Left cardiac atrium (tissue), 4 donors: Measurements from ENCODE around the gene MLLT1. TPM values are rescaled to one million over a fixed set of nuclear protein-coding genes. Genes with fewer than 3 reads are reported as not detected.

Experiments used
- ATAC-seq, 2 donors: fragments of 200-7000 bp; cut with Tn5 transposase; one replicate each; pipeline ENCODE4 v1.9.1; 2020; ENCODE audit warnings: mild to moderate bottlenecking in 2 of 2, moderate library complexity in 2 of 2
- DNase-seq: peaks from one replicate; pipeline ENCODE4 v3.0.0-alpha.2; 2020
- intact Hi-C, 2 donors: fragments of 100-400 bp; cut with DNase I; formaldehyde crosslinking; loops; one replicate each; pipeline versions ENCODE4 v1.14.1 to v1.15.1; 2022 to 2023
- total RNA-seq, 2 donors: library from RNA; stranded (reverse); fragmentation: NEBNext Ultra II Directional; extraction: Animal tissue kit (Norgen Biotek cat#: 25700); gene quantifications; one replicate each; pipeline ENCODE4 v1.2.1, GENCODE V29; 2021
- donor health status: DM: no; HTN: yes; CAD: no.
- donor health status: DM: no; HTN: yes; CAD: no; lungs with severe emphysema.
- donor health status: DM: yes; HTN: yes; CAD: no.
- donor health status: Dilated cardiomyopathy.

MLLT1 gene
- total RNA-seq, 2 donors from 2014 or later, result 40.1 to 51.4 TPM

DNA sequence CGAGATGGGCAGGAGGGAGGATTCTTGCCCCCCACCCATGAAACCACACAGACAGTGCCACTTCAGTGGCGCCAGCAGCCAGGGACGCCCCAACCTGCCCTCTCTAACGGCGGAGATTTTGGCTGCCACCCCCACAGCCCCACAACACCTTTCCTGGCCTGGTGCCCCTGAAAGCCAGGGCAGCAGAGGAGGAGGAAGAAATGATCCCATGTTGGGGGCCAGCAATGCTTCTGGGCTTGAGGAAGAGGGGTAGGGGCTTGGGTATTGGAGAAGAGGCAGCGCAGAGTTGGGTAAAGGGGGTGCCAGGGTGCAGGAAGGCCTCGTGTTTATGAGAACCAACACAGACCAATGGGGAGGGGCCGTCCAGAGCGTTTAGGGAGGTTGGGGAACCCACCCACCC lies 1.7 kb downstream of the MLLT1 start:
- ATAC-seq (no peak), DNase-seq (no peak)
- intact Hi-C loops, result loop anchor here (5.0 to 10.0 kb wide), 3 partner anchors 53 to 213 kb away; no protein-coding TSS in a partner anchor

DNA sequence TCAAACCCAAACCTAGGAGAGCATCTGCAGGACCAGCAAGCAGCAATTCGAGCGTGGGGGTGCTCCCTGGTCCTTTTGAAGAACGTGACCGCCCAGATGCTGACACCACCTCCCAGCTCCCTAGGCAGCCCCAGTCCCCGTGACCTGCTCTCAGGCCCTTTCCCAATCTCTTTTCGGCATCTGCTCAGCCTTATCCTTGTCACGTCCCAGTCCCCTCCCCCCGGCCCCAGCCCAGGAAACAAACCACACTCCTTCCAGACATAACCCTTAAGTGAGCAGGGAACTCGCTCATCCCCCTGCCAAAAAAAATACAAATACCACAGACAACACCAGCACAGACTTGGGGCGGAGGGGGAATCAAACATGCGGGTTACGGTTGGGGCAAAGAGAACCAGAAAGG lies 3.3 kb downstream of the MLLT1 start:
- DNase-seq (peak; percentile 76), ATAC-seq (no peak)
- intact Hi-C loops, result loop anchor here (5.0 to 10.0 kb wide), 3 partner anchors 52 to 212 kb away; no protein-coding TSS in a partner anchor

DNA sequence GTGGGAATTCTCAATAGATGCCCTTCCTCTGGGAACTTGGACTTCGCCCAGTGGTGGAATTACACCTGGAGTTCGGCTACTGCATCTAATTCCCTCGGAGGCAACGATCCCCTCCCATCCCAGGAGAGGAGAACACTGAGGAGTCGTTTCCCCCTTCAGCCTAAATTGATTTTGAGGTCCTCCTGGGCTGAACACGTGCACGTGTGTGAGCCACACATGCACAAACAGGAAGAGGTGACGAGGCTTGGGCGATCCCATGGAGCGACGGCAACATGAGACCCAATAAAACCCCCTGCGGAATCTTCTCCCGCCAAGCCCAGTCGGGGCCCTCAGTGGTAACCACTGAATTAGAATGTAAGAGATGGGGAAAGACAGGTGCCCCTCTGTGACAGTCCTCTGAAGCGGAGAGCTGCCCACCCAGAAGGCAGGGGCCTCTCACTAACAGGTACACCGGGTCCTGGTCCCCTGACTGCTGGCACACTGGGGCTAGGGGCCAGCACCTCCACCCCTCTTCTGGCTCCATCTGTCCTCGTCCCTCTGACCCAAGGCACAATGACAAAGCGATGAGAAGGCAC lies 4.5 kb downstream of the MLLT1 start:
- DNase-seq, result no peak
- intact Hi-C loops, result loop anchor here (5.0 to 10.0 kb wide), 3 partner anchors 50 to 210 kb away; no protein-coding TSS in a partner anchor
- no peak for ATAC-seq

DNA sequence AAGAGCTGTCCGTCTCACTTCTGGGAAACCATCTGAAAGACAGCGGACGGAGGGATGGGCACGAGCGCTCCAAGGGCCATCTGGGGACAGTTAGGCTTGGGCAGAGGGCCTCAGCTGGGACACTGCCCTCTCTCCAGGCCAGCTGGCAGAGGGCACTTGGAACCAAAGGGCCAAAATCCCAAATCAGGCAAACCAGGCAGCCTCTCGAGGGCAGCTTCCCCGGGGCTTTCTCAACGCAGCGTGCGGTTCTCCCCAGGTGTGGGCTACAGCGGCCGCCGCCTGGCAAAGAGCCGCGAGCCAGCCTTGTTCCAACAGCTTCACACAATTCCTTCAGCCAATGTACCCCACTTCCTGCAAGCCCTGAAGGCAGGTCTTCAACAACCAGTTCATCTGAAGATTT lies 5.0 kb downstream of the MLLT1 start:
- intact Hi-C loops, result loop anchor here (5.0 to 10.0 kb wide), 4 partner anchors 37 to 210 kb away; no protein-coding TSS in a partner anchor
- DNase-seq (peak; percentile 58), ATAC-seq (peak; percentile 9 to 38)

DNA sequence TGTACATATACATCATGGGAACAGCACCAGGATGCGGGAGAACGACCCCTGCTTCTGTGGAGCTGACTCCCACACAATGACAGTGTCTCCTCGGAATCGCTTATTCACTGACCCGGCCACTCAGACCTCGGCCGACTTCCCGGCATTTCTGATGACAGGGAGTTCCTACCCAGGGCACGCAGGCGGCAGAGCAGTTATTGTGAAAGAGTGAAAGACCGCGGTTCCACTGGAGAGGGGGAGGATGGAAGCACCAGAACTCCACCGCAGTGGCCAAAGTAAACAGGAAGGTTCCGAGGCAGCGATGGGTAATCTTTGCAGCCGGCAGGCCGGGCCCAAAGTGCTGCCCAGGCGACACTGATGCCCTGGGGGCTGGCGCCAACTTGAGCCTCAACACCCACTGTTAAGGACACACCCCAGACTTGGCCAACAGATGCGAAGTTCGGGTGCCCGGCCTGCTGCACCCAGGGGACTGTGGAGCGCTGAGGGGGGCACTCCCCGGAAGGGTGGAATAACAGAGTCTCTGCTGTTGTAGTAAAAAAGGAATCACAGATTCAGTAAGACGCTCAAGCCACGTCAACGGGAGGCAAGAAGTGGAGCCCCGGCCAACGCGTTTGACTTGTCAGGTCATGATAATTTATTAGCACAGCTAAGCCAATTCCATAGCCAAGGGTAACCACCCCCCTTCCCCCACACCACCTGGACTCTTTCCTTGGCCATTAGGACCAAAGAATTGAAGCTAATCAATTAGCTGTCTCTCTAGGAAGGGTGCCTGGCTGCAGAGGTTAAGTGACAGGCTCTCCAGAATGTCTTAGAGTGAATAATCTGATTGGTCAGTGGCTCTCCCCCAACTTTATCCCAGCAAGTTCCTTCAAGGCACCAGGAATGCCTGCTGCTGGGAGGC lies 5.8 kb downstream of the MLLT1 start:
- DNase-seq, result peak; percentile 92
- peak; percentile 71 to 78 for ATAC-seq
- intact Hi-C loops, result loop anchor here (5.0 to 10.0 kb wide), 3 partner anchors 37 to 209 kb away; no protein-coding TSS in a partner anchor

DNA sequence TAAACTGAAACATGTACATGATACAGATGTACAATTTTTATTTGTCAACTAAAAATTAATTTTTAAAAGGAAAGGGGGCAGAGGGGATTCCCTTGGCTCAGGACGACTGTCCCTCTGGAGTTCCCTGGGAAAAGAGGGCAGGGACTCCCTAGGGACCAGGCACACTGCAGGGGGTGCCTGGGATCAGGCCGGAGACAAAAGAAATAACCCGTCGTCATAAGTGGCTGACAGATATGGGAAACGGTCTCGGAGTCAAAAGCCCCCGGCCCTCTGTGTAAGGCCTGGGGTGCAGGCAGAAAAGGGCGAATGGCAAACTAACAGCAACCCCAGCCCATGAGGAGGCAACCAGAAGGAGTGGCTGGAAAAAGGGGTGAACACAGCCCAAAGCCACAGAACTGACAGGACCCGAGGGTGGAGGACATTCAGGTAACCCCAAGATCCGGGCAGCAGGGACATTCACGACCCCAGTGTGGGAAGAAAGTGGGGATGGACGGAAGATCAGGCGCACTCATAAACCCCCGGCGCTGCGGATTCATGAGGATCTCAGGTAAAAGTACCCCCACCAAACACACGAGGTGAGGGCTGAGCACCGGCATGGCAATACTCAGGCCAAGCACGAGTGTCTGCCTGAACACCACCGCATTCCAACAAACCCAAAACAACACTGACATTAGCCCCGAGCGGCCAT lies 6.7 kb downstream of the MLLT1 start:
- intact Hi-C loops, result loop anchor here (5.0 to 10.0 kb wide), 3 partner anchors 36 to 208 kb away; no protein-coding TSS in a partner anchor
- DNase-seq (no peak), ATAC-seq (no peak)

DNA sequence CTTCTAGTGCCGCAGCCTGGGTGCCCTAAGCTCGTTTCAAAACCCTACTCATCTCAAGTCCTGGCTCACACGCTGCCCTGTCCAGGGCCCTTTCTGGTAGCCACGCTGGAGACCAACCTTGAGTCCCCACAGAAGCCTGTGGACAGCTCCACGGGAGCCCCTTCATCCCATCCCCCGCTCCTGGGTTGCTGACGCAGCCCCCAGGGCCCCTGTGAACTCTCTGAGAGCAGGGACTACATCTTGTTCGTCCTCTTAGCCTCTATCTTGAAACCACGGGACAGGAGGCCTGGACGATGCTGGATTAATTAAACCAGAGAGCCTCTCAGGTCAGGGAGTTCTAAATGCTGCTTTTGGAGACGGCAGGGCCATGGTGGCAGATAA lies 7.4 kb downstream of the MLLT1 start:
- intact Hi-C loops, result loop anchor here (5.0 to 10.0 kb wide), 3 partner anchors 35 to 208 kb away; no protein-coding TSS in a partner anchor
- ATAC-seq (peak; percentile 1 to 5), DNase-seq (no peak)

DNA sequence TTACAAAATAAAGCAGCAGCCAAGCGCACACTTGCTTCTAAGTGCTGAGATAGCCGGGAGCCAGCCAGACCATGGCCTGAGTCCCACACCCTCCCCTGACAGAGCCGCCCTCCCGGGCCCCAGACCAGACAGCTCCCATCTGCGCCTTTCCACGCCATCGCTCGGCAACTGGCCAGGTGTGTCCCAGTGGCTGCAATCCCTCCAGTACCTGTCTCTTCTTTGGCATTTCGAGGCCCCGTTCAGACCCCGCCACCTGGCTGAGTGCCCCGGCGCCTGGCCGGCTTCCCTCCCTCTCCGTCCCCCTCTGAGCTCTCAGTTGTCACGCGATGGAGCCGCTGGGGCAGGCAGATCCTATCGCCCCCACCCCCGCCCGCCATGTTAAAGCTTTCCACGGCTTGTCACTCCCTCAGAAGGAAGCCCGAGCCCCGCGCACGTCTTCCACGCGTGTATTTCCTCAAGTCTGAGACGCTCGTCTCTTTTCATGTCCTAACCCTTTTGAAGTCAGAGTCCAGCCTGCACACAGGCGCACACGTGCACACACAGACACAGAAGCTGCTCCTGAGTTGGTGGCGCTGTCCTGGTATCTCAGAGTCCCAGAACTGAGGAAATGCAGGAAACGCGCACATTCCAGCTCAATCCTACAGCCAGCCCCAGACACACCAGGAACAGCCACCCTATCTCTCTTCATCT lies 7.9 kb downstream of the MLLT1 start:
- DNase-seq (peak; percentile 94), ATAC-seq (peak; percentile 79 to 86)
- intact Hi-C loops, result loop anchor here (5.0 to 10.0 kb wide), 3 partner anchors 35 to 207 kb away; no protein-coding TSS in a partner anchor

DNA sequence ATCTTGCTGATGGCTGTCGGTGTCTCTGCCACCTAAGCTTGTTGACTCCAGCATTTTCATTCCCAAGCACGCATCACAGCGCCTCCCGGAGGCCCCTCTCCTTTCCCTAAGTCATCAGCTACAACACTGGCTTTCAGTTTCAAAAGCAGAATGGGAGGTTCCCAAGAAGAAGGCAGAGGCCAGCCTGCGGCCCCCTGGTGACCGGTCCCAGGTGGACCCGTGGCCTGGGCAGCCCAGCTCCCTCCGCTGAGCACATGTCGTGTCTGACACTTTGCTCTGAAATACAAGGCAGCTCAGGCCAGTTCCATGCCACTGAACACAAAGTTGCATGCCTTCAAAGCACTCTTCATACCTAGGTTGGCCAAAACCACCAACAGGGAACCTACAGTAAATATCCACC lies 8.5 kb downstream of the MLLT1 start:
- peak; percentile 2 to 4 for ATAC-seq
- intact Hi-C loops, result loop anchor here (5.0 to 10.0 kb wide), 3 partner anchors 34 to 206 kb away; no protein-coding TSS in a partner anchor
- no peak for DNase-seq

DNA sequence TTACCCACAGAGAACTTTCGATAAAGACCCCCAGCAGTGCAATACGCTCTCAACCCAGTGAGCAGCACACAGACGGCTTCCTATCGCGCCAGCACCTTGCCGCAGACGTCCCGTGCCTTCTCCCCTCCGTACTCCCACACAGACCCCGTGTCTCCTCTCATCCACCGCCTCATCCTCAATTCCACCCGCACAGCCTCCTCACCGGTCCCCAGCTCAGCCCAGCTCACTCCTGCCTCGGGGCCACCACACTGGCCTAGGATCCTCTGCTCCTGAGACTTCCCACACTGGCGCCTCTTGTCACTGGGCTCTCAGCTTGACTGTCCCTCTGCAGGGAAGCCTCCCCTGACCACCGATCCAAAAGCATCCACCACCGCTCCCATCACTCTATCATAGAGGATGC lies 9.0 kb downstream of the MLLT1 start:
- DNase-seq (no peak), ATAC-seq (no peak)
- intact Hi-C loops, result loop anchor here (5.0 to 10.0 kb wide), 3 partner anchors 34 to 206 kb away; no protein-coding TSS in a partner anchor

DNA sequence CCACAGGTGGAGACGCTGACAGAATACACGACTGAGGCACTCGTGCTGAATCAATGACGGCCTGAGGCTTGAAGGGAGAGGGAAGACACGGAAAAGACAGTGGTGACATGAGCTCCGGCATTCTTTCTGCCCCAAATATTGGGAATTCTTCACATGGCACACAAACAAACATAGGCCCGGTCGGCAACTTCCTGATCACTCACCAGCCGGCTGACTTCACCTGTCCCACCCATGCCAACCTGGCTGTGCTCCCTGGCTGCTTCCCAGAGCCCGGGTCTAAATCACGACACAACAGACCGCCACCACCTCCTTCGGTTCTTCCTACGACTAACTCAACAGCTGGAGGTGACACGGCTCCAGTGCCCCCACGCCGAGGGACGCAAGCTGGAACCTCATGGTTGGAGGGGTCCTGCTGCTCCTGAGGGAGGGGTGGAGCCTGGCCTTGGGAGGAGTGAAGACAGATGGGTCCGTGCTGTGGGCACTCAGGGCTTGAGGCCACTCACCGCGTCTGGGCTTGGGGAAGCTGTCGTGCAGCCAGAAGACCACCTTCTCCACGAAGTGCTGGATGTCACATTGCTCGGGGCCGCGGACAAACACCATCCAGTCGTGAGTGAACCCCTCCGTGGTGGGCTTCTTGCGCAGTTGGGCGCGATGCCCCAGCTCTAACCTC lies 9.6 kb downstream of the MLLT1 start:
- DNase-seq (no peak), ATAC-seq (no peak)
- intact Hi-C loops, result loop anchor here (5.0 to 10.0 kb wide), 3 partner anchors 33 to 205 kb away; no protein-coding TSS in a partner anchor

DNA sequence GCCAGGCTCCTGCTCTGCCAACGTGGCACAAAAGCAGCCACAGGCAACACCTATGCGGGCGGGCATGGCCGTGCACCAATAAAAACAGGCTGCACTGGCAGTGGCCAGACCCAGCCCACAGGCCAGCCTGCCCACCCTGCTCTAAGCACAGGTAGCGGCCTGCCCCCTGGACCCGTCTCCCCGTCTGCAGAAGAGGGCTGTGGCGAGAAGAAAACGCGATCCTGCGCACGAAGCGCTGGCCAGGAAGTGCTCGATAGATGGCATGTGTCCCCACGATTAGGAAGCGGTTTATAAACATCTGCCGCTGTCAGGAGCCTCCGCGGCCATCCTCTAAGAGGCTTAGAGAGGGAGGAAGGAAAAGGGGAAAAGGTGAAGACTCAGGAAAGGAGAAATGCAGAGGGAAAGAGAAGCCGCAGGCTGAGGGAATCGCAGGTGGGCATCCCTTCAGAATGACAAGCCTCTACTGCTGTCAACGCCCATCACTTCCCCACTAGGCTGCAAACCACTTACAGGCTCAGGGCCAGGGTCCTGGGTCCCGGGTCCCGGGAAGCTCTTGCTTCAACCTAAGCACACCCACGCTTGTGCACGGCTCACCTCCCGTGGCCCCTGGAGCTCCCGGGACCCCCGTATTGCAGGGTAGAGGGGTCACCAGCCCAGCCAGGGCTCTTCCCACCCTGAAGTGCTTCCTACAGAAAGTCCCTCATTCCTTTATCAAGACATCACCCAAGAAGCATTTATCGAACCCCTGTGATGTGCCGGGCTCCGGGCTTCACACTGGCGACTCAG lies 10.5 kb downstream of the MLLT1 start:
- DNase-seq (no peak), ATAC-seq (no peak)
- intact Hi-C loops, result no loop called here

DNA sequence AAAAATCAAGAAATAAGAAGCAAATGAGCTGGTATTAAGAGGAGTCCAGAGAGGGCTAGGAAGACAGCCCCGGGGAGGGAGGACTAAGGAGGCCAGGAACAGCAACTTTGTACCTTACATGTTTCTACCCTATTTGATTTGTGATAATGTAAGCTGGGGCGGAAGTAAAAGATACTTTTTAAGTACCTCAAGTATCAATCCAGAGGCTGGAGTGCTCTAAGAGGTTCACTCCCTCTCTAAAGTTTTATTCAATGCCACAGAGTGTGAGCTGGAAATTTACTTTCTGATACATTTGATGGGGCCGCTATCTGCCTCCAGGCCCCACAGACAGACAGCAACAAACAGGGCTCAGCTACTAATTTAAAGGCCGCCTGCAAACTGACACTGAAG lies 11.4 kb downstream of the MLLT1 start:
- intact Hi-C loops, result no loop called here
- DNase-seq (no peak), ATAC-seq (no peak)

DNA sequence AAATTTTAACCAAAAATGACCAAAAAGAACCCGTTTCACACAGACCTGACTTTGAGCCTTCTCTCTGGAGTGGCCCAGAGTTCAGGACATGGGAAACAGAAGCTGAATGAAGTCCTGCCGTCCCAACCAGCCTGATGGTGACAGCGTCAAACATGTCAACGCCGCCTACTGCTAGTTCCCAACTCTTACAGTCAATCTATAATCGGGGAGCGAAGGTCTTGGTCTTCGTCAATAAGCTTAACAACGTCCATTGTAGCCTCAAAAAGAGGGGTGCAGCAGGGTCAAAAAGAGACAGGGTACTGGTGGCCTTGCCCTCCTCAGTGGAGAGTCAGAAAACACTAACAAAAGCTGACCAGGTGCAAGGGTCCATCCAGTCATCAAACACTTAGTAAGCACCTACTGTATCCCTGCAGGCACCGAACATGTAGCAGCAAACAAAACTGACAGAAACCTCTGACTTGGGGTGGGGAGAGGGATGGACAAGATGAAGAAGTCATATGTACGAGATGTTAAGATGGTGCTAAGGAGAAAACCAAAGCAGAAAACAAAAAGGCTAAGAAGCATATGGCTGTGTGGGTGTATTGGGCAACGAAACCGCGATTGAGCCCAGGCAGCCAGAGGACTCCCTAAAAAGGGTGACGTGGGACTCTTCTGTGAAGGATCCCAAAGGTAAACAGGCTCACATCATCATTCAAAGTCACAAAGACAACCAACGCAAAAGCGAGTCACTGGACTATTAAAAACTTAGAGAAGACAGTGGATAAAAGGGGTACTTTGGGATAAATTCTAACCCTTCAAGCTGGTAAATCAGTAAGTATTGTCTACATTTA lies 12.0 kb downstream of the MLLT1 start:
- ATAC-seq (no peak), DNase-seq (no peak)
- intact Hi-C loops, result no loop called here

DNA sequence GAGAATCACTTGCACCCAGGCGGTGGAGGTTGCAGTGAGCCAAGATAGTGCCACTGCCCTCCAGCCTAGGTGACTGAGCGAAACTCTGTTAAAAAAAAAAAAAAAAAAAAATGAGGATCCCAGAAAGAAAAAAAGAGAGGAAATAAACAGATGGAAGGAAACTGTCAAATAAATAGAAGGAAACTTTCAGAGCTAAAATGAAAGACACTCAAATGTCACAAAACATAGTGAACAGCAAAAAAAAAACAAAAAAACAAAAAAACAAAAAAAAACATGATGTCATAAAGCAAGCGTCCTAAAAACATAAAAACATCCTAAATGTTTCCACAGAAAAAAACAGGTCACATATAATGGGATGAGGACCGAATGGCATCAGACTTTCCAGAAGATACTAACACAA lies 15.0 kb downstream of the MLLT1 start:
- DNase-seq, result no peak
- ATAC-seq, result no peak
- intact Hi-C loops, result no loop called here

DNA sequence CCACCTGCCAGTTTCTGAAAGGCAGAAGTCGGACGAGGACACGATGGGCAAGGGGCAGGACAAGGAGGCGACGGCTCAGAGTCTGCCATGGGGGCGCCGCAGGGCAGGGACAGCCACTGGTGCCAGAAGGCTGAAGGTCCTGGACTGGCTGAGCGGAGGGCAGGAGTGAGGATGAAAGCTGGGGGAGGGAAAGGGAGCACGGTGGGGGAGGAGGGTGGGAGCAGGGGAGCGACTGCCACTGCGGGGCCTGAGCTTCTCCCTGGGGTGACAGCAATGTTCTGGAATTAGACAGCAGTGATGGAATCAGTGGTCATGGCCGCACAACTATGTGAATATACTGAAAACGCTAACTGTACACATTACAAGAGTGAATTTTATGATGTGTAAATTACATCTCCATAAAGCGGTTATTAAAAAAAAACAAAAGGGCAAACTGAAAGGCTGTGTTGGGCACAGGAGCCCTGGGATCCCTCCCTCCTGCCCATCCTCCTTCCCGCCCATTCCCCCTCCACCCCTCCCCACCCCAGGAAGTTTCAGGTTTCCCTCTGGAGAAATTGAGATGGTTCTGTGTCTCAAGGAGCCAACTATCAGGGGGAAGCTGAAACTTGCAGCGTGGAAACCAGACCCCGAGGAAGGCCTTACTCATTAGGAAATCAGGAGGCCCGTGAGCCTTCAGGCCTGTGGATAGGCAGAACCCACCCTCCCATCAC lies 15.9 kb downstream of the MLLT1 start:
- no peak for ATAC-seq
- no peak for DNase-seq
- intact Hi-C loops, result no loop called here
